ENCODE data around the gene DCPS.

DCPS gene

DNA sequence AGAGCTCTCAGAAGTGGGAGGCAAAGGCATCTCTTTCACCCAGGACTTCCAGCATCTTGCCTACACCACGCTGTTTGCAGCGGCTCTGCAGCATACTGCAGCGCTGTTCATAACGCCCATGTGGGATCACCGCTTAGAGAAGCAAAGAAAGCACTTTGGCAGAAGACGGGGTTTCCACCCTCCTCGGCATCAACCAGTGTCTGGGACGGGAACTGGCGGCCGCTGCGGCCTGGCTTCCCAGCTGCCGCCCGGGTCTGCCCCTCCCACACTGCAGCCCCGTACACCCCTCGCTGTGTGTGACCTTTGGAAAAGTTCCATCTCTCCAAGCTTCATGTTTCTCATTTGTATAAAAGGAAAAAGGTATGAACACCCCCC is 21.5 kb upstream of the DCPS start:
- TF ChIP-seq, protein P1, sequence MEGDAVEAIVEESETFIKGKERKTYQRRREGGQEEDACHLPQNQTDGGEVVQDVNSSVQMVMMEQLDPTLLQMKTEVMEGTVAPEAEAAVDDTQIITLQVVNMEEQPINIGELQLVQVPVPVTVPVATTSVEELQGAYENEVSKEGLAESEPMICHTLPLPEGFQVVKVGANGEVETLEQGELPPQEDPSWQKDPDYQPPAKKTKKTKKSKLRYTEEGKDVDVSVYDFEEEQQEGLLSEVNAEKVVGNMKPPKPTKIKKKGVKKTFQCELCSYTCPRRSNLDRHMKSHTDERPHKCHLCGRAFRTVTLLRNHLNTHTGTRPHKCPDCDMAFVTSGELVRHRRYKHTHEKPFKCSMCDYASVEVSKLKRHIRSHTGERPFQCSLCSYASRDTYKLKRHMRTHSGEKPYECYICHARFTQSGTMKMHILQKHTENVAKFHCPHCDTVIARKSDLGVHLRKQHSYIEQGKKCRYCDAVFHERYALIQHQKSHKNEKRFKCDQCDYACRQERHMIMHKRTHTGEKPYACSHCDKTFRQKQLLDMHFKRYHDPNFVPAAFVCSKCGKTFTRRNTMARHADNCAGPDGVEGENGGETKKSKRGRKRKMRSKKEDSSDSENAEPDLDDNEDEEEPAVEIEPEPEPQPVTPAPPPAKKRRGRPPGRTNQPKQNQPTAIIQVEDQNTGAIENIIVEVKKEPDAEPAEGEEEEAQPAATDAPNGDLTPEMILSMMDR (IDR thresholded peaks at IDR 0.05; ENCODE audit: low read depth, low read length) = no peak
- peak overlapping the region; percentile 79 for H3K4me3 ChIP-seq (ENCODE audit: low read depth, low read length)
- no peaks in the 10 kb centered on the region for H3K27me3 ChIP-seq
- peaks cover 6% of the 10 kb centered on the region for H3K4me1 ChIP-seq
- no peaks in the 10 kb centered on the region for H3K9me3 ChIP-seq
- DNase-seq = peak; percentile 50
- no peaks in the 10 kb centered on the region for H3K36me3 ChIP-seq

DNA sequence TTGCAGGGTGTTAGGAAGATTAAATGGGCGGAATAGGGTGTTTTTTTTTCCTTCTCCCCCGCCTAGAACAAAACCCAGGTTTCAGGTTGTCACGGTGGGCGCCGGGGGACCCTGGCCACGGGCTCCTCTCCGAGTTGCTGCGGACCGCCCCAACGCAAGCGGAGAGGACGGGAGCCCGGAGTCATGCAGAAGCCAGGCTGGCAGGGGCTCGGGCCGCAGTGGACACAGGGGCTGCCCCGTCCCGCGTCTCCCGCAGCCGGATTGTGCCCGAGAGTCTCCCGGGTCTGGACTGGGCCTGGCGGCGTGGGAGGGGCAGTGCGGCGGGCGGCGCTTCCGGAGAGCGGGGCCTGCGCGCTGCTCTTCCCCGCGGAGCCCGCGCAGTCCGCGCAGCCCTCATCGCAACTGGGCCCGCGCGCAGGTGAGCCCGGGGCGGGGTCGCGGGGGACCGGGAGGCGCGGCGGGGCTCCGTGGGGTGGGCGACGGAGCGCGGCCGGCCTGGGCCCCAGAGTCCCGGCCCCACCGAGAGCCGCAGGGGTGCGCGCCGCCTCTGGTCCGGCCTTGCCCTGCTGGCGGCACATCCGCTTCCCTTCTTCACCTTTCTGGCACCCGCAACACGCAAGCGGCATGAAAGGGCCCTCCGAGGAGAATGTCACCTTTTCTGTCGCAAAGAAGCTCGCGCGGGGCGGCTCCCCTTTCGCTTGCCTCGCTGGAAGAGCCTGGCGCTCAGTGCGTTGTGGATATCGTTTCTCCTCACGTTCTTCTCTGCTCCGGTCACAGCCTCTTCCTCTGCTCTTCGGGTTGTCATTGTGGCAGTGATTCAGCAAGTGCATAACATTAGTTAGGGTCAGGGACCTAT is 20.9 kb upstream of the DCPS start, which contains the start of gene TIRAP:
TIRAP (plus strand) TSS at position 358 of the 856 bp plus-strand sequence. CDS start 7,802 bp downstream, outside the sequence.
- H3K4me1 ChIP-seq = peaks cover 6% of the 10 kb centered on the region
- no peaks in the 10 kb centered on the region for H3K36me3 ChIP-seq
- H3K4me3 ChIP-seq (ENCODE audit: low read depth, low read length) = peak within 1 kb of the TSS; percentile 79
- peak; percentile 68 for DNase-seq
- no peaks in the 10 kb centered on the region for H3K9me3 ChIP-seq
- no peaks in the 10 kb centered on the region for H3K27me3 ChIP-seq
- TF ChIP-seq, protein P1 (IDR thresholded peaks at IDR 0.05; ENCODE audit: low read depth, low read length) = no peak

- peak; percentile 48 for DNase-seq
- no peaks in the 10 kb centered on the region for H3K36me3 ChIP-seq
- H3K4me3 ChIP-seq (ENCODE audit: low read depth, low read length) = no peak overlapping the region
- H3K27me3 ChIP-seq = no peaks in the 10 kb centered on the region
- TF ChIP-seq, protein P1 (IDR thresholded peaks at IDR 0.05; ENCODE audit: low read depth, low read length) = no peak
- H3K4me1 ChIP-seq = peaks cover 6% of the 10 kb centered on the region
- H3K9me3 ChIP-seq = no peaks in the 10 kb centered on the region
Measured at GRCh38 chr11:126284829-126285228, 19.0 kb upstream of the DCPS start.

DNA sequence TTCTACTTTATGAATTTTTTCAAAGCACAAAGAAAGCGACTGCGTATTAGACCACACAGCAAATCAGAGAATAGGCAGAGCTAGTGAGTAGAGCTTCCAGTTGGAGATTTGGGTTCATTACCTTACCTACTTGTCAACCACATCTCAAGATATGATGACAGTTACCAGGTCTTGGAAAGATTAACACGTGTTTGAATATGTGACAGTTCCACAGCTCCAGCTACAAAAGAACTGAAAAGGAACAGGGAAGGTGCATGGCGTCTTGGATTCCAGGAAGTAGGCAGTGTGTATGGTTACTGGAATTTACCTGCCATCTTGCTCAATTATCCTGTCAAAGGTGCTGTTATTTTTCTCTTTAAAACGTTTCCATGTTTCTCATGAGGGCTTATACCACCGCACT is 15.6 kb upstream of the DCPS start:
- TF ChIP-seq, protein P1 (IDR thresholded peaks at IDR 0.05; ENCODE audit: low read depth, low read length) = no peak
- Histone ChIP-seq H3K36me3 (peaks cover 15% of the 10 kb centered on the region), H3K9me3 (no peaks in the 10 kb centered on the region), H3K27me3 (no peaks in the 10 kb centered on the region), H3K4me3 (ENCODE audit: low read depth, low read length) (no peak overlapping the region), H3K4me1 (peaks cover 15% of the 10 kb centered on the region)
- no peak for DNase-seq

DNA sequence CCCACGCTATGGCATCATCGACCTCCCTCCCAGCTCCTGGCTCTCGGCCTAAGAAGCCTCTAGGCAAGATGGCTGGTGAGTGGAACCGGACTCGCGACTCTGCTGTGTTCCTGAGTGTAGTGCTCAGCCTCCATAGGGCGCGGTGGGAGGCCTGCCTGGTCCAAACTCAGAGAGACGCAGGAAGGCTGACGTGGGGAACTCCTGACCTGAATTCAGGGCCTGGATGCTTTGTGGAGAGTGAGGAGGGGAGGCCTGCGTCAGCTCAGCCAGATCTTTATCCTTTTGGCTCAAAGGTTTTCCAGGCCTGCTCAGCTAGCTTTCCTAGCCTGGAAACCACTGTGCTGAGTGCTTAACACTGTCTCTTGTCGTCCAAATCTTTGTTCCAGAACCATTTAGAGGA is 13.0 kb upstream of the DCPS start:
- TF ChIP-seq, protein P1 (IDR thresholded peaks at IDR 0.05; ENCODE audit: low read depth, low read length) = no peak
- no peaks in the 10 kb centered on the region for H3K9me3 ChIP-seq
- DNase-seq = peak; percentile 77
- H3K36me3 ChIP-seq = peaks cover 30% of the 10 kb centered on the region
- no peaks in the 10 kb centered on the region for H3K27me3 ChIP-seq
- H3K4me3 ChIP-seq (ENCODE audit: low read depth, low read length) = no peak overlapping the region
- peaks cover 15% of the 10 kb centered on the region for H3K4me1 ChIP-seq

GRCh38 chr11:126293726-126294125 is 10.1 kb upstream of the DCPS start:
- H3K36me3 ChIP-seq = peaks cover 35% of the 10 kb centered on the region
- H3K9me3 ChIP-seq = no peaks in the 10 kb centered on the region
- DNase-seq = no peak
- no peak overlapping the region for H3K4me3 ChIP-seq (ENCODE audit: low read depth, low read length)
- no peaks in the 10 kb centered on the region for H3K27me3 ChIP-seq
- TF ChIP-seq, protein P1 (IDR thresholded peaks at IDR 0.05; ENCODE audit: low read depth, low read length) = no peak
- peaks cover 15% of the 10 kb centered on the region for H3K4me1 ChIP-seq

Data from BE2C (cell line).